Mononuclear cell (primary cell): ENCODE results near the gene PRG3. TPM values are rescaled to one million over a fixed set of nuclear protein-coding genes. Genes with fewer than 3 reads are reported as not detected.

Experiments used
- H3K27me3 ChIP-seq: 2 replicates; pipeline ENCODE4 v1.6.0; 2011; ENCODE audit warnings: low read length, control low read depth; ENCODE audit not compliant: insufficient read depth
- H3K4me1 ChIP-seq: 2 replicates; pipeline ENCODE4 v1.5.1; 2011; ENCODE audit warnings: mild to moderate bottlenecking, low read length, control low read depth; ENCODE audit not compliant: insufficient read depth
- H3K4me3 ChIP-seq: 2 replicates; pipeline ENCODE4 v1.5.1; 2011; ENCODE audit warnings: mild to moderate bottlenecking, low read length, moderate library complexity
- H3K9me3 ChIP-seq: 2 replicates; pipeline ENCODE4 v1.5.1; 2011; ENCODE audit warnings: low read depth, mild to moderate bottlenecking, control low read depth, low read length
- total RNA-seq: library from RNA; depleted of rRNA; stranded (reverse); fragments of >200 nt; gene quantifications from one replicate; pipeline ENCODE4 v1.2.3, GENCODE V29; 2012

PRG3 gene
- total RNA-seq, 1 donor = not detected

DNA sequence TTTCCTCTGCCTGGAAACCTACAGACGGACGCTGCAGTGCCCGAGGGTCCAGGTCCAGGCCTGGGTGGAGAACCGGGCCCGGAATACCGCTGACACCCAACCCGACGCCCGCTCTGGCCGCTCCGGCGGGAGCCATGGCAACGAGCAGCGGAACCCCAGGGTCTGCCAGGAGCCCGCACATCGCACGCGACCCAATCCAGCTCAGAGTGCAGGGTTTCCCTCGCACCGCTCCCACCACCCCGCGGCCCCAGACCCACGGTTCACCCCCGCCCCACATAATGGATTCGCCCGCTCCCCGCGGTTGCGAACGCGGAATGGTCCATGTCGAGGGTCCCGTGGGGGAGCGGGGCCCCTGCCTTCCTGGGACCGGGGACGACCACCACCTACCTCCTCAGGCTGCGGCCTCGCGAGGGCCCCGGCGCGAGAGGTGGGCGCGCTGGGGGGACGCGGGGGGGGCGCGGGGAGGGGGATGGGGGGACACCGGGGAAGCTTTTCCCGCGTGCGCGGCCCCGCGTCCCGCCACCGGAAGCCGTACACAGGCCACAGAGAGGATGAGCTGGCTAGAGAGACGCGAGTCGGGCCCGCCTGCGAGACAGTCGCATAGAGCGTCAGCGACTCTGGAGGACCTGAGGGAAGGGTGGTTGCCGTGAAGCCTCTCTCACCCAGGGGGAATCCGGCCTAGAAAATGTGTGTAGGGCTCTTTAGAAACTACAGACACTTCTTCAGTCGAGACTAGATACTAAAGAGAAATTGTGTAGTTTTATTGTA lies 45.4 kb downstream of the PRG3 start, which contains the start of gene SSRP1:
SSRP1 (minus strand) TSS at position 550 of the 768 bp plus-strand sequence. CDS start 771 bp downstream, outside the sequence.
- Histone ChIP-seq H3K4me1 (peaks cover 28% of the 10 kb centered on the region), H3K27me3 (no peaks in the 10 kb centered on the region), H3K4me3 (peak within 1 kb of the TSS; percentile 62), H3K9me3 (no peaks in the 10 kb centered on the region)

DNA sequence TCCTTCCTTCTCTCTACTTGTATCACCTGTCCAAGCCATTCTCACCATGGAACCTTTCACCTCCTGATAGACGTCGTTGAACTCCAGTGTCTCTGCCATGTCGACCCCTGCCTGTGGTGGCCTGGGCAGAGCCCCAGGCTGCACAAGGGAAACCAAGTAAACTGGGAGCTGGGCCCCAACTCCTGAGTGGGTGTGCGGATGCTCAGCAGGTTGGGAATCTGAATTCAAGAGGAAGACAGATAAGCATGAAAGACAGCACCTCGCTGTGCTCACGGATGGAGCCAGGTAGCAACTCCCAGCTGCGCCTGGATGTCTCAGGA lies 46.0 kb downstream of the PRG3 start:
- peaks cover 28% of the 10 kb centered on the region for H3K4me1 ChIP-seq
- no peaks in the 10 kb centered on the region for H3K9me3 ChIP-seq
- peak overlapping the region; percentile 62 for H3K4me3 ChIP-seq
- no peaks in the 10 kb centered on the region for H3K27me3 ChIP-seq

DNA sequence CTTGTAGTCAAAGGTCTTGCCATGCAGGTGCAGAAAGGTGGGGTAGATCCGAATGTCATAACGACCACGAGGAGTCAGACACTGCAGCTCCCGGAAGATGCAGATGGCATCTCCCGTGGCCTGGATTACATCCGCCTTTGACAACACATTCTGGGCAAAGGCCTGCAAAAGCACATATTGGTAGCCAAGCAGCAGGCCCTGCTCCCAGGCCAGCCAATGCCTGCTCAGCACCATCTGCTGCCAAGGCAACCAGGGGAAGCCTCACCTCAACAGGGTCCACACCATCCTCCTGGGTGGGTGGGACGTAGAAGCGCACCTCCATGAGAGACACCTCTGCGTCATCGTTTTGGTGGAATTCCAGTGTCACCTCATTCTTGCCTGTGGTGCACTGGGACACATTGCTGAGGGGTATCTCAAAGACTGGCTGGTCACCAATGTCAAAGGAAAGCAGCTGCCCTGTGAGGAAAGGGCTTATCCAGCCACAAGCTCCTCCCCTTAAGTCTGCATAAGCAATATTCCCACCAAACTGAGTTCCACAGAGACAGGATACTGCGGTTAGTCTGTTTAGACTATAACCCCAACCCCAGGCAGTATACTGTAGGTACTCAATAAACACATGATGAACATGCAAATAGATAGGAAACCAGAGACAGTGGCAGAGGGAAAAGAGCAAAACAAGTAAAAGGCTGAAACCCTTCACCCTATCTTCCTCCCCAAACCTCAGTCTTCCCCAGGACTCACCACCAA lies 48.1 kb downstream of the PRG3 start:
- Histone ChIP-seq H3K27me3 (no peaks in the 10 kb centered on the region), H3K4me3 (no peak overlapping the region), H3K9me3 (no peaks in the 10 kb centered on the region), H3K4me1 (peaks cover 28% of the 10 kb centered on the region)

DNA sequence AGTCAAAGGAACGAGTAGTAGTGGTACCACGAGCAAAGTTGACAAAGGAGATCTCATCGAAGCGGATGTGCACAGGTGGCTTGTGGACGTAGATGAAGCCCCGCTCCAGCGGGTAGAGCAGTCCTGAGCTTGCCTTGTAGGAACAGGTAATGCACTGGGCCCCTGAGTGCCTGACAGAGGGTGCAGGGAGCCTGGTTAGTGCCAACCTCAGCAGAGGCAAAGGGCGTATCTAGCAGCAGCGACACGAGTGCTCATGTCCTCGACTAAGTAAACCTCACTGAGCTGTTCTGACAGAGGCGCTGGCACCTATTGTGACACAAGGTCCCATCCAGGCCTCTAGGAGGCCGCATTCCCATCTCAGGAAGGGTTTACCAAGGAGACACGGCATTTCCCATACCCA lies 49.2 kb downstream of the PRG3 start:
- Histone ChIP-seq H3K9me3 (no peaks in the 10 kb centered on the region), H3K4me1 (peaks cover 28% of the 10 kb centered on the region), H3K27me3 (no peaks in the 10 kb centered on the region), H3K4me3 (no peak overlapping the region)

DNA sequence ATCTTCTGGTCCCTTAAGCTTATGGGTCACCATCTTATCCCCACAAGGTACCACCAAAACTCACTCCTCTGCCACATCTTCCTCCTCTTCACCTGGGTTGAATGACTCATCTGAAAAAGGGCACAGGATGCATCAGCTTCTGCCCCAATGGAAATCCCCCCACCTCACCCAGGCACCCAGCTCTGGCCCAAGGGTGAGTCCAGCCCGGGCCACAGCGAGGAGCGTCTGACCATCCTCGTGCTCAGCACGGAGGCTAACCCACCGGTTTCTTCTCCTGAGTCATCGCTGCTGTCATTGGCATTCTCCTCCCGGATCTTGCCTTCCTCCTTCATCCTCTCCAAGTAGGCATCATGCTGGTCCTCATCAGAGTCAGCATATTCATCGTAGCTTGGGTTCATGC lies 50.9 kb downstream of the PRG3 start:
- no peak overlapping the region for H3K4me3 ChIP-seq
- H3K27me3 ChIP-seq = no peaks in the 10 kb centered on the region
- peaks cover 29% of the 10 kb centered on the region for H3K4me1 ChIP-seq
- H3K9me3 ChIP-seq = no peaks in the 10 kb centered on the region

DNA sequence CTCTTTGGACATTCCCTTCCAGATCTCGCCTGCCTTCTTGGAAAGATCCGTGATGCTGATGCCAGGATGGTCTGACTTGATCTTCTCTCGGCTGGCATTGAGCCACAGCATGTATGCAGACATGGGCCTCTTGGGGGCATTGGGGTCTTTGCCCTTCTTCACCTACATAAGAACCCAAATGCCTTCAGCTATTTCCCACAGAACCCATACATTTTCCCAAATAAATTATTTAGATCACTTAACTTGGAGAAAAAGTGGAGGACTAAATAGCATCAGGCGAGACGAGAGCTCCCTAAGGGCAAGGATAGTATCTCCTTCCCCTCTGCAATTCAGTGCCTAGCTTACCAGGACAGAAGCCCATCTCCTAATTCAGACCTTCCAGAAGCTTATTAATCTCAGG lies 53.2 kb downstream of the PRG3 start:
- Histone ChIP-seq H3K9me3 (no peaks in the 10 kb centered on the region), H3K4me3 (no peak overlapping the region), H3K27me3 (no peaks in the 10 kb centered on the region), H3K4me1 (peaks cover 18% of the 10 kb centered on the region)

Other genes with a start within 250 kb of the PRG3 start
- not detected for gene LRRC55, start 199.2 kb downstream of the PRG3 start, total RNA-seq
- not detected for gene APLNR, start 143.9 kb downstream of the PRG3 start, total RNA-seq
- gene TNKS1BP1, start 56.2 kb downstream of the PRG3 start, total RNA-seq = 4.2 TPM
- gene SSRP1, start 45.3 kb downstream of the PRG3 start, total RNA-seq = 22.7 TPM
- not detected for gene P2RX3, start 42.8 kb downstream of the PRG3 start, total RNA-seq
- 0.21 TPM for gene PRG2, start 9.5 kb upstream of the PRG3 start, total RNA-seq
- 41.9 TPM for gene SLC43A3, start 46.0 kb upstream of the PRG3 start, total RNA-seq
- 0.10 TPM for gene RTN4RL2, start 79.4 kb upstream of the PRG3 start, total RNA-seq
- gene SLC43A1, start 134.6 kb upstream of the PRG3 start, total RNA-seq = 4.6 TPM
- gene TIMM10, start 149.6 kb upstream of the PRG3 start, total RNA-seq = 4.8 TPM
- 0.10 TPM for gene SMTNL1, start 156.4 kb upstream of the PRG3 start, total RNA-seq
- gene UBE2L6, start 186.5 kb upstream of the PRG3 start, total RNA-seq = 40.1 TPM
- gene SERPING1, start 216.5 kb upstream of the PRG3 start, total RNA-seq = 2.4 TPM